Left ventricle myocardium superior (tissue), 1 donor: ENCODE data around the gene DAAM1. TPM values are rescaled to one million over a fixed set of nuclear protein-coding genes. Genes with fewer than 3 reads are reported as not detected.

Experiments
- ATAC-seq: fragments of 200-7000 bp; cut with Tn5 transposase; one replicate; pipeline ENCODE4 v1.9.1; 2020; ENCODE audit warnings: mild to moderate bottlenecking, moderate library complexity
- DNase-seq: peaks from one replicate; pipeline ENCODE4 v3.0.0-alpha.2; 2020
- intact Hi-C: fragments of 100-400 bp; cut with micrococcal nuclease; formaldehyde crosslinking; loops from one replicate; pipeline ENCODE4 v1.11.0; 2022
- total RNA-seq: library from RNA; stranded (reverse); fragmentation: NEBNext Ultra II Directional; extraction: Animal tissue kit (Norgen Biotek cat#: 25700); gene quantifications from one replicate; pipeline ENCODE4 v1.2.1, GENCODE V29; 2021
- donor health status: DM: no; HTN: yes; CAD: no; lungs with severe emphysema.

DAAM1 gene
- total RNA-seq, 1 donor from 2014 or later, result 111 TPM

DNA sequence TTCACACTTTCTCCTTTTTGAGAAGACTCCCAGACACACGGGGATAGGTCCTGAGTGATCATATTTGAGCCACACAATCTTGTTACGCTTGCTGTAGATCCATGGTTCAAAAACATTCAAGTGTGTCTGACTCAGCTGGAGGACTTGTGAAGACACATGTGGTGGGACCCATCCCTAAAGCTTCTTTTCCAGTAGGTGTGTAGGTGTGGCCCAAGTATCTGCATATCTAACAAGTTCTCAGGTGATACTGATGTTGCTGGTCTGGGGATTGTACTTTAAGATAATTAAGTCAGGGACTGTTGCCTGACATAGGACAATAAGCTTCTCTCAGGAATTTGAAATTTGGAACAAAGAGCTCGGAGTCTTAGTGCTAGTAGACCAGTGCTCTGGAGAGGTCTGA is 4.1 kb upstream of the DAAM1 start:
- ATAC-seq (no peak), DNase-seq (no peak)
- intact Hi-C loops, result loop anchor here (10.0 kb wide), 2 partner anchors 50 to 150 kb away; no protein-coding TSS in a partner anchor

DNA sequence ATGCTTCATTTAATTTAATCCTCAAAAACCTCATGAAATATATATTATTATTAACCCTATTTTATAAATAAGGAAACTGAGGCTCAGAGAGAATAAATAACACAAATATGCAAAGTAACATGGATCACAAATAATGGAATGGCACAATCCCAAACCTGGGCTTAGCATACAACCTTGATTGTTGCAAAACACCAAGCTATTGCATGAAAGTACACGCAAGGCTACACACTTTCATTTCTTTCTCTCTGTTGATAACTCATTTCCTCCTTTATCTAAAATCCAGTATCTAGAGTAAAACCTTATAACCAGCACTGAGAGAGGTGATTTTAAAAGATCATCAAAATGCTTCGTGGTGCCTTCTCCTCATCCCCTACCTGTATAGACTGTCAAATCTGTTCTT is 2.8 kb upstream of the DAAM1 start:
- intact Hi-C loops, result loop anchor here (10.0 kb wide), 2 partner anchors 51 to 149 kb away; no protein-coding TSS in a partner anchor
- no peak for ATAC-seq

DNA sequence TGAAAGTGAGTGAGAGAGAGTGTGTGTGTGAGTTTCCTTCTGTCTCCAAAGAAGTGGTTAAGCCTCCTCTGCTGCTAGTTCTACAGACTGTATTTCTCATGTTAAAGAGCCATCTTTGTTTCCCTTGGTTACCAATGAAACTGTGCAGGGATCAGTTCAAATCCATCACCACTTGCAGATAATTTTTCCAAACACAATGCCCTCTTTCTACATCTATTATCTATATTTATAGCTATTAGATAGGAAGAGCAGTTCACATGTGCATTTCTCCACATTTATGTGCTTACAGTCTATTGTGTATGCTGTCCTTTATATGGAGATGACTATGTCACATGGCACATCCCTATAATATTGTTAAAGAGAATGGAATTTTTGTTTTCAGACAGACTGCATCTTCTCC is 2.2 kb upstream of the DAAM1 start:
- intact Hi-C loops, result loop anchor here (10.0 kb wide), 2 partner anchors 52 to 148 kb away; no protein-coding TSS in a partner anchor
- no peak for DNase-seq
- ATAC-seq, result no peak

More for the DNA sequence above, 2.8 kb upstream of the DAAM1 start:
- no peak for DNase-seq

DNA sequence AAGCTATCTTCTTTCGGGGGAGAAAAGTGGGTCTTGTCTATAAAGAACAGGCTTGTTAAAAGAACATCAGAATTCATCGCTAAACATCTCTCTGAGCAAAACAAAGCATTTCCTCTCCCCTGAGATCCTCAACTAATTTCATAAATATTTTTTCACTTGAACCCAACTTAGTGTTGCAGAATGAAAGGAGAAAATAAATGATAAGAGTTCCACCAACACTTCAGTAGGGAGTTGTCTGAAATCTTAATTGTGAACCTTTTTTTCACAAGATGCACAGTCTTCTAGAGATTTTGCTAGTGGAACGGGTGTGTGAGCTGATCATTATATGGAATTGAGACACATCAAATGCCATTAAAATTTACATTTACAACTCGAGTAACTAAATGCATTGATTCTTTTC is 1.3 kb upstream of the DAAM1 start:
- no peak for DNase-seq
- intact Hi-C loops, result loop anchor here (10.0 kb wide), 2 partner anchors 52 to 148 kb away; no protein-coding TSS in a partner anchor
- no peak for ATAC-seq

DNA sequence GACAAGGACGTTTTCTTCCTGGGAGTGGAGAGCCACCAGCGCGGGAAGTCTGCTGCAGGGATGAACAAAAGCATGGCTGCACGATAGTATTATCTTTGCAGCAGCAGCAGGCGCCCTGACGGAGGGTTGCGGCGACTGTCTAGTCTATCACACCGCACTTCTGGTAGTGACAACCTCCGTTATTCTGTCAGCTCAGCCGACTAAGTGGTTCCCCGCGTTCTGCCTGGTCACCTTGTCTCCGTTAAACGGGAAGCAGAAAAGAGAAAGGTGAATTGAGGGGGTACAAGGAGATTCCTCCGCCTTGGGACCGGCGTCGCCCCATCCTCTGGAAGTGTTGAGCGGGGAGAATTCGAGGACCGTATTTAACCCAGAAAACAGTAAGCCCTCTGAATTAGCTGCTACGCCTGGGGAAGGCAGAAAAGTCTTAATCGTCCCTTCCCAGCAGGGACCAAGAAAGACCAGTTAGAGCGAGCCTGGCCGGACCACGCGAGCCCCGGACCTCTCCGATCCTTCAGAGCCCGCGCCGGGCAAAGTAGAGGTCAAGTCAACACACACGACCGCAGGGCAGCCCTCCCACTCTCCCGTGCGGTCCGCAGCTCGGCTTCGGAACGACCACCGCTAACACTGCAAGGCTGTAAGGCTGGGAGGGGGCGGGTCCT is 536 bp upstream of the DAAM1 start:
- ATAC-seq (peak; percentile 22), DNase-seq (peak; percentile 60)
- intact Hi-C loops, result loop anchor here (10.0 kb wide), 2 partner anchors 53 to 147 kb away; no protein-coding TSS in a partner anchor

DNA sequence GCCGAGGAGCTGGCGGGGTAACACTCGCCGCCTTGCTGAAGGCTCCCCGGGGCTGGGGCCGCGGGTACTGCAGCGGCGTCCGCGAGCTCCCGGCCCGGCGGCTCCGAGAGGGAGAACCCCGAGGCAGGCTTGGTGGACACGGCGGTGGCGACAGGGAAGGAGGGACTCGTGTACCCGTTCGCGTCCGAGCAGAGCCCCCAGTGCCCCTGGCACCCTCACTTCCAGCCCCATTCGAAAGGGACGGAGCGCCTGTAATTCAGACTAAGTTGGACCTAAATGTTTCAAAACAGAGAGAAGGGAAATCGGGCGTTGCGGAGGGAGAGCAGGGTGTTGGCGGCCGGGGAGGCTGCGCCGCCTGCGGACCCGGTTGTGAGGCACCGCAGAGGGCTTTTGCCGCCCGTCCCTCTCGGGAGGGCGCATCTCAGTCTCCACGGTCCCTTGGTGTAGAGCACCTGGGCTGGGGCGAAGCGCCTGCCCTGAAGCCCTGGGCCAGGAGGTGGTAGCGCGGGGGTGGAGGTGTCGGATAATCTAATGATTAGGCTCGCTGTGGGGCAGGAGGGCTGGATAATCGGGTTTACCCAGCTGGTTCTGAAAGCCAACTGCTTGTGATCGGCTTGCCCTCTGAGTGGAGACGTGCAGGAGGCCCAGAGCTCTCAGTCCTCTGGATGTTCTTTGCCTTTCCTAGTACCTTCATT is 771 bp downstream of the DAAM1 start:
- peak; percentile 64 for DNase-seq
- intact Hi-C loops, result loop anchor here (10.0 kb wide), 2 partner anchors 54 to 146 kb away; no protein-coding TSS in a partner anchor
- ATAC-seq, result peak; percentile 33

DNA sequence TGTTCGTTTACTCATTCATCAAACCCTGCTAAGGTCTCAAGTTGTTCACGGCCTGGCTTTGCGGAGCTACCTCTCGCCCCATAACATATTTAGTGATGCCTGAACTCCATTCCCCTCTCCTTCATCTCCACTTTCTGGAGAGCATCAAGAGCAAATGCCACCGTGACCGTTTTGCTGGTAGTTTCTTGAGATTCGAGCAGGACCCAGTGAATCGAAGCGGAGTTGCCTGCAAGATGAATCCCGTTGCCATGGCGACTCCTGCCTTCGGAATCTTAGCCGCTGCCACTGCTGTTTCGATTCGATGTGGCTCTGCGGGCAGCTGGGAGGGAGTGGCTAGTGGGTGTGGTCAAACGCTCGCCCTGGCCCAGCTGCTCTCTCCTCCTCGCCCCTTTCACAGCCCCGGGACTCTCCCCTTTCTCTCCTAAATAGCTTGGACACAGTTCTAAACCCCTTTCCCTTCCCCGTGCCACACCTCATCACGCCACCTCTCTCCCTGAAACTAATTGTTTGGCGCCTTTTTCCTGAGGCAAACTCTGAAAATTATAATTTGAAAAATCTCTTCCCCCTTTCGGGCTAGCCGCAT is 1.4 kb downstream of the DAAM1 start:
- ATAC-seq (peak; percentile 31), DNase-seq (peak; percentile 86)
- intact Hi-C loops, result loop anchor here (10.0 kb wide), 2 partner anchors 55 to 145 kb away; no protein-coding TSS in a partner anchor

DNA sequence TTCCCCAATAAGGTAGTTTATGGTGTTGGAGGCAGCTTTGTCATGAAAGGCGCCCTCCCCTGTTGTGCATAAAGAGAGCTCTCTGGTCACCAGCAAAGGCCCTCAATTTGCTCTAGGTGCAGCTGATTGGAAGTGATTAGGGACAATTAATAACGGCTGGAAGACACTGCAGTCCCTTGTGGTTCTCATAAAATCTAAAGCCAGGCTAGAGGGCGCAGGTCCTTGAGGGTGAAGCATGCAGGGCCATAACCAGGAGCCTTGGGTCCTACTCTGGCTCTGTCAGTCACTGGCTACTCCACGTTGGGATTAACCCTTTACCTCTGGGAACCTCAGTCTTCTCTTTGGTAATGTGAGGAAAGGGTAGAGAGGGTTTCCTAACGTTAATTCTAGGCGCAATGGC is 1.9 kb downstream of the DAAM1 start:
- ATAC-seq (no peak), DNase-seq (no peak)
- intact Hi-C loops, result no loop called here

DNA sequence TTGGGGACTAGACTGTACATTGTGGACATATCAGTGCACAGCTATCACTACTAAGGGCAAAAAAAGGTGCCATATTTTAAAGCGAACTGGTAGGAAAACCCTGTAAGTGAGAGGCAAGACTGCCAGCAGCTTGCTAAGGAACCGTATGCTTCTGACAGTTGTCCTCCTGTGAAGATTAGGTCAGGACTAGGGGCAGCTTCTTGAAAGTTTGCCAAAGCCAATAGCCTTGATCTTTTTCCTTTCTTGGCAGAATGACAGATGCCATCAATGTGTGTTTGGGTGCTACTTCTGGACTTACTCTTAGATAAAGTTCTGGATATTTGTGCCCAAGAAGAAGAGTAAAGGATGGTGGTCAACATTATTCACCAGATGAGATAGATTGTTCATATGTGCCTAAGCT is 7.4 kb downstream of the DAAM1 start:
- intact Hi-C loops, result no loop called here
- ATAC-seq, result no peak
- no peak for DNase-seq

DNA sequence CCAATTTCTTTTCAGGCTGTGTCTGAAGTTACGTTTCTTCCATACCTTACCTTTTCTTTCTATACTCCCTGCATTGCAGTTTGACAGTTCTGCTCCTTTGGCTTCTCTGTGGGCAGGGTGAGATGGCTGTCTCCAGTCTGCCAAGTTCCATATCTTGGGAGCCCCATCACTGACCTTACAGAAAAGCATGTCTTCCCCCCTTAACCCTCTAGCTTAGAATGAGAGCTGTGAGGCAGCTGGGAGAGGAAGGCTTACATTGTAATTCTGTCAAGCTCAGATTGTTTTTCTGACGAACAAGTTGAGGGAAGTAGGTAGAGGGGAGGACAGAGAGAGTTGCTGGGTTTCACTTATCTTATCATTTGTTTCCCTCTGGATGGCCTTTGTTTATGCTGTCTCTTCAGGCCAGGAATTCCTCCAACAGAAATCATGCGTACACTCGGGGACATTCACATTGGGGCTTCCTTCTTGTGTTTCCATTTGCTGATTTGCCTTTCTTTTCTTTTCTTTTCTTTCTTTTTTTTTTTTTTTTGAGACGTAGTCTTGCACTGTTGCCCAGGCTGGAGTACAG is 9.3 kb downstream of the DAAM1 start:
- ATAC-seq (peak; percentile 73), DNase-seq (no peak)
- intact Hi-C loops, result no loop called here

DNA sequence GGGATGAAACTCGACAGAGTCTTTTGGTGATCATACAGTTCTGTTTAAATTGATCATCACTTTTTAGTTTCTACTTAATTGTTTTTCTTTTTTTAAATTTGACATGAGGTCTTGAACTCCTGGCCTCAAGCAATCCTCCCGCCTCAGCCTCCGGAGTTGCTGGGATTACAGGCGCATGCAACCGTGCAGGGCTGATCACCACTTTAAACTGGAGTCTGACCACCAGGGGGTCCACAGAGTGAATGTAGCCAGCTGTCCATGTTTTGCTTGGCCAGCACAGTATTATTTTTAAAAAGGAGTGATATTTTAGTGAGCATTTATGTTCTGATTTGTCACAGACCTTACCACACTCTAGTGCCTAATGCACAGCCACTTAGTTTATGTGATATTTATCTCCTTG is 10.7 kb downstream of the DAAM1 start:
- DNase-seq (no peak), ATAC-seq (no peak)
- intact Hi-C loops, result no loop called here

DNA sequence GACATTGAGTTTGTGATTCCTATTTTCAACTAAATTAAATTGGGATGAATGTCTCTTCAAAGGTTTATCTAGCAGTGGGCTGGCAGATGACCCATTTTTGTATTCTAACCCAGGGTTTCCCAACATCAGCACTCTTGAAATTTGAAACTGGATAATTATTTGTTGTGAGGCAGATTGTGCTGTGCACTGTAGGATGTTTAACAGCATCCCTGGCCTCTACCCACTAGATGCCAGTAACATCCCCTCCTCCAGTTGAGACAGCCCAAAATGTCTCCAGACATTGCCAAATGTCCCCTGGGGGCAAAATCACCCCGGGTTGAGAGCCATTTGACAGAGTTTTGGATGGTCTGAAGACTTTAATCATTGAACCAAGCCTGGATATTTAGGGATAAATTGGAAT is 11.1 kb downstream of the DAAM1 start:
- no peak for DNase-seq
- no peak for ATAC-seq
- intact Hi-C loops, result no loop called here

DNA sequence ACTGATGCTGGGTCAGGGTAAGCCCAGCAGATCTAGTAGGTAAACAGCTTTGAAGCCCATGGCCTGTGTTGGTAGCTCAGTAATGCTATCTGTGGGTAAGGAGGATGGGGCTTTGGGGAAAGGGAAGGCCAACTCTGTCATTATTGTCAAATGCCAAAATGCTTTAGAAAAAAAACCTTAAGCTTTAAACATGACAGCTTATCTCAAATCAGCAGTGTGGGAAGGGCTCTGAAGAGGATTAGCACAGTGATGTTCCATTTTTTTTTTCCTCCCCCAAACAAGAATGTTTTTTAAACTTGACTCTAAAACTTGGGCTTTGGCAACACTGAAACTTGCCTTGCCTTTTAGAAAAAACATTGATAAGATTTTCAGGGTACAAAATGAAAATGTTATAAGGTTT is 11.7 kb downstream of the DAAM1 start:
- intact Hi-C loops, result no loop called here
- DNase-seq (no peak), ATAC-seq (no peak)

DNA sequence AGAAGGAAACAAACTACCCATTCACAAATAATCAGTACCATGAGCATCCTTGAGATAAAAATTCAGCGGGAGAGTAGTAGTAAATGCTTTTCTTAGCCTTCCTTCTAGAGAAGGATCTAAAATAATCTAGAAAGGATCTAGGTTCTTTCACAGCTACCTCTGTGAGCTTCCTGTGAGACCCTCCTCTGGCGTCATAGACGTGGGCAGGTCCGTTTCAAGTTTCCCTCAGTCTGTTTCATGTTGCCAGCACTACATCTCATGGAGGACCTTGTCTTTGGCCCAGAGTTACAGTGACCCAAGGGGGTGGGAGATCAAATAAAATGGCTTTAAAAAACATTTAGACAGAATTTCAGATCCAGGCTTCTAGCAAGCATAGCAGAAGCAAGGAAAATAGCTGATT is 13.6 kb downstream of the DAAM1 start:
- intact Hi-C loops, result no loop called here
- ATAC-seq (no peak), DNase-seq (no peak)

DNA sequence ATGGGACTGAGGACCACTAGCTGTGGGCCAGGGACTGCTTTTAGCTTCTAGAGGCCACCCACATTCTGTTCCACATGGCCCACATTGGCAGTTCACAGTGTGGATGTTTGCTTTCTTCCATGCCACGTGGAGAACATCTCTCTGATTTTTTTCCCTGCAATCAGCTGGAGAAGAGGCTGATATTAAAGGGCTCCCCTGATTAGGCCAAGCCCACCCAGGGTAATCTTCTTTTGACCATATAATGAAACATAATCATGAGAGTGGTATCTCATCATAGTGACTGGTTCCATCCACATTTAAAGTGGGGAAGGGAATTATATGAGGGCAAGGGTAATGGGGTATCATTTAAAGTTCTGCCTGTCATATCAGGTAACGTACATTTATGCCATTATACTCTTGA is 15.8 kb downstream of the DAAM1 start:
- no peak for DNase-seq
- no peak for ATAC-seq
- intact Hi-C loops, result no loop called here

DNA sequence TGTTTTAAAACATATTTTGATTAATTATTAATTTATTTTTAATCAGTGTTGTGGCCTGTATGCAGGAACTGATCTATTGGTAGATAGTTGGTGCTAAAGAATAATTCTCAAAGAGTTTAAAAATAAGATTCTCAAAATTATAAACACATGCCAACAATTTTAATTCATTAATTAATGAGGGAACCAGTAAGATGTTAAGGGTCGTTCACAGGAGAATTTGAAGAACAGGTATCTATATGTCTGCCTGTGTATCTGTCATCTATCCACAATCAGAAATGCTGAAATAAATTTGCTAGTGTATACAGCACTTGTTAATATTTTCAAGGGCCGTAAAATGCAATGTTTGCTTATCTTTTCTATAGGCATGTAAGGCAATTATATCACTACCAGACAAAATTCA is 18.4 kb downstream of the DAAM1 start:
- intact Hi-C loops, result no loop called here
- DNase-seq, result no peak
- no peak for ATAC-seq

DNA sequence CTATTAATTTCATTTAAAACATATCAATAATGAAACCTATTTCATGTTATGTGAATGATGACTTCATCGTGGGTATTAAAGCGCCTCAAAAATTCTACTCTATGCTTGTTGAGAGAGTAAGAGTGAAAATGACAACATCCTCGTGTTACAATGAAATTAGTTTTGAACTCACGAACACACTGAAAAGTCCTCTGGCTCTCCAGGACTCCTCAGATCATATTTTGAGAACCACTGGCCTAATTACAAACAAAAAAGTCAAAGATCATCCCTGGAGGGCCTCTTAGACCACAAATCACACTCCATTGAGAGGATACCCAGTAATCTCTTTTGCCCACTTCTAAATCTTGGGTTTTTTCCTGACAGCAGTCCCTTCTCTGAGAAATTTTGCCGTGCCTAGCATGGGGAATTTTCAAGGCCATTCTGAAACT is 19.1 kb downstream of the DAAM1 start:
- DNase-seq (no peak), ATAC-seq (no peak)
- intact Hi-C loops, result no loop called here

DNA sequence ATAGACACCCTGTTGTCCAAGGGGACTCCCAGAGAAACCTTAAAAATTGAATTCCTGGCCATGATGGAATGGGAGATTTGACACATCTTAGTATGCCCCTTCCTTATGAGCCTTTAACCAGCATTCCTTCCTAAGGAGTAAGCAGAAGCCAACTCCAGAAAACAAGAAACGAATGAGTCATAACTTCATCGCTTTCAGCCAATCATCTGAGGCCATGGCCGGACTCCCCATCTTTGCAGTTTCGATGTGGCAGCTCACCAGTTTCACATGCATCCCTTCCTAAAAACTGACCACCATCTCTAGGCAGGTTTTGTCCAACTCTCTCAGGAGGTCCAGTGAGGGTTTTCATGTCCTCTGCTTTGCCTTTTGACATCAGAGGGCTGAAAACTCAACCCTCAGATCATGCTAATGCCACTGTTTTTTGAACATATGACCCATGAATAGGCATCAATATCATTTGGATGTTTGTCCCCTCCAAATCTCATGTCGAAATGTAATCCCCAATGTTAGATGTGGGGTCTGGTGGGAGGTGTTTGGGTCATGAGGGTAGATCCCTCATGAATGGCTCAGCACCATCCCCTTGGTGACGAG is 19.9 kb downstream of the DAAM1 start:
- ATAC-seq (no peak), DNase-seq (no peak)
- intact Hi-C loops, result no loop called here

DNA sequence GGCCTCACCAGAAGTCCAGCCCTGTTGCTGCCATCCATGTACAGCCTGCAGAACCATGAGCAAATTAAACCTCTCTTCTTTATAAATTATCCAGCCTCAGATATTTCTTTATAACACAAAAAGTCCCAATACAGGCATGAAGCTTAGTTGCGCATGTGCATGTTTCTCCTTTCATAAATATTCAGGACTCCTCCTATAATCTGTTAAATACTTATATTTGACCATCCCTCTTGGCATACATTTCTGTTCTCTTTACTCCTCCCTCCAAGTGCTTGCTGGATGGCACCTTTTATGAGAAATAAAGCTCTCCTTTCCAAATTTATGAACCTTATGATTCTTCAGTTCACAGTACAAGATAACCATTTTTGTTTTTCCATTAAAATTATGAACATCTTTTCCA is 20.5 kb downstream of the DAAM1 start:
- DNase-seq, result no peak
- ATAC-seq, result no peak
- intact Hi-C loops, result no loop called here

DNA sequence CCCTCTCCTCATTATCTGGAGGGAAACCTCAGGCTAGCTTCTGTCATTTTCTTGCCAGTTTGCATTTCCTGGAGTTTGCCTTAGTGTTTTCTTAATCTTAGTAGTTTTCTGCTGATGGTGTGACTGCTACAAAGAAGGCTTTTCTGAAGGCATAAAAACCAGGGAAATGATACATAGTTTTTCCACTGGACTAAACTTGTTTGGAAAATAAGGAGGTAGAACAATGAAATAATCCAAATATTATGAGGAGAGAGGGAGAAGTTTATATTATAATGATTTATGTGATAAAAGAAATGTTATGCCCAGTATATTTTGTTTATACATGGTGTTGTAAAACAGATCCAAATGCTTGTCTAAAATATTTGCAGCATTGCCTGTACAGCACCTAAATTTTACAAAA is 22.2 kb downstream of the DAAM1 start:
- ATAC-seq, result no peak
- intact Hi-C loops, result no loop called here
- DNase-seq, result no peak
